ENCODE data around the gene WDR49.

DNA sequence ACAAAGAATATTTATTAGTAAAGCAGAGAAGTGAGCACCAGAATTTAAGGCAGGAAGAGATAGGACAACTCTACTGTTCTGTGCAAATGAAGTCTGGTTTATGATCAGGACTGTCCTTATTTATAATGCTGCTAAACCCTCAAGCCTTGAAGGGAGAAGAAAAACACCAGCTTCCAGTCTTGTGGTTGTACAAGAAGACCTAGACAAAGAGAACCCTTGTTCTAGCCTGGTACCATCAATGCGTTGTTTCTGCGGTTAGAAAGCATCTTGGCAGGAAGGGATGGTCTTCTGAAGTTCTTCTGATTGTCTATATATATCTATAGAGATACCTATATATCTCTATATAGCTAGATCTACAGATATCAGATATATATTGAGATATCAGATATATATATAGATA, 47.2 kb upstream of the WDR49 start:
- TF ChIP-seq POLR2AphosphoS5 (IDR thresholded peaks at IDR 0.05) (no peak), POLR2A (IDR thresholded peaks at IDR 0.05) (no peak)
